Right kidney (tissue), 1 donor: Measurements from ENCODE around the gene KCNH2.
"Not testable (repeated sequence)": the region's sequence is repeated elsewhere in the genome, so short reads cannot be mapped to it uniquely, and the experiment has no call there.

Source experiments
- DNase-seq: peaks from one replicate; pipeline ENCODE4 v3.0.0-alpha.2; 2016

The KCNH2 gene

GRCh38 chr7:150934045-150934766 is 43.9 kb downstream of the KCNH2 start:
- DNase-seq = no peak

GRCh38 chr7:150931199-150931869 is 46.8 kb downstream of the KCNH2 start:
- no peak for DNase-seq

- no peak for DNase-seq
These were observed 49.6 kb downstream of the KCNH2 start for GRCh38 chr7:150928541-150928940.

GRCh38 chr7:150927956-150928344 is 50.2 kb downstream of the KCNH2 start:
- DNase-seq = no peak

GRCh38 chr7:150927157-150927955 is 50.8 kb downstream of the KCNH2 start:
- no peak for DNase-seq

GRCh38 chr7:150926066-150926465 is 52.1 kb downstream of the KCNH2 start:
- no peak for DNase-seq

- DNase-seq = no peak
These were observed 53.7 kb downstream of the KCNH2 start for GRCh38 chr7:150924369-150924781.

GRCh38 chr7:150923802-150924201 is 54.3 kb downstream of the KCNH2 start:
- DNase-seq = no peak

- DNase-seq = no peak
These were observed 54.9 kb downstream of the KCNH2 start for GRCh38 chr7:150923196-150923595.

GRCh38 chr7:150919160-150919559 is 59.0 kb downstream of the KCNH2 start:
- DNase-seq = no peak

- no peak for DNase-seq
These were observed 59.7 kb downstream of the KCNH2 start for GRCh38 chr7:150918378-150918777.

- DNase-seq = no peak
These were observed 60.2 kb downstream of the KCNH2 start for GRCh38 chr7:150917969-150918368.

- DNase-seq = no peak
These were observed 61.5 kb downstream of the KCNH2 start for GRCh38 chr7:150916670-150917069.

- no peak for DNase-seq
These were observed 63.2 kb downstream of the KCNH2 start for GRCh38 chr7:150914966-150915365.

GRCh38 chr7:150914196-150914595 is 63.9 kb downstream of the KCNH2 start:
- no peak for DNase-seq

- DNase-seq = no peak
These were observed 65.7 kb downstream of the KCNH2 start for GRCh38 chr7:150912427-150912826.

GRCh38 chr7:150911590-150912267 is 66.4 kb downstream of the KCNH2 start:
- DNase-seq = no peak

- no peak for DNase-seq
These were observed 67.1 kb downstream of the KCNH2 start for GRCh38 chr7:150910996-150911422.

- DNase-seq = not testable (repeated sequence)
These were observed 67.7 kb downstream of the KCNH2 start for GRCh38 chr7:150910305-150910995.

- DNase-seq = no peak
These were observed 68.7 kb downstream of the KCNH2 start for GRCh38 chr7:150909200-150909995.

- DNase-seq = no peak
These were observed 69.9 kb downstream of the KCNH2 start for GRCh38 chr7:150908173-150908572.
